IMR-90 (cell line): ENCODE results near the gene DCN. TPM values are rescaled to one million over a fixed set of nuclear protein-coding genes. Genes with fewer than 3 reads are reported as not detected.
A peak's percentile ranks its signal among the peaks of the same experiment; 100 is the strongest.

Experiments used
- ATAC-seq: fragments of 200-7000 bp; cut with Tn5 transposase; 2 replicates; pipeline ENCODE4 v1.9.1; 2020; ENCODE audit warnings: low read depth, mild to moderate bottlenecking, moderate library complexity
- BruUV-seq: library from RNA; stranded (reverse); fragments of 400-500 nt; replicated peaks from 2 replicates; lab custom pipeline; 2021; lab: Mats Ljungman, UMichigan
- CTCF ChIA-PET: fragments of 300-600 bp; formaldehyde crosslinking; extraction: SDS; loops from one replicate; lab custom pipeline; 2021; ENCODE audit warnings: antibody characterized with exemption; lab: Yijun Ruan, JAX
- POLR2A ChIA-PET: fragments of 300-600 bp; sonication (Branson Sonifier 250); formaldehyde crosslinking; loops from one replicate; lab custom pipeline; 2022; ENCODE audit warnings: antibody characterized with exemption; ENCODE audit not compliant: unreplicated experiment; lab: Charles Lee
- DNase-seq: peaks from one replicate; pipeline ENCODE4 v3.0.0; 2013
- H2AFZ ChIP-seq: replicated peaks from 2 replicates; pipeline ENCODE3; 2013; ENCODE audit warnings: low read length, mild to moderate bottlenecking; ENCODE audit not compliant: poor library complexity
- H2AK5ac ChIP-seq: 2 replicates; pipeline ENCODE4 v1.6.1; 2013; ENCODE audit warnings: low read depth, low read length, inconsistent platforms
- H2AK9ac ChIP-seq: replicated peaks from 2 replicates; pipeline ENCODE3; 2013; ENCODE audit warnings: mild to moderate bottlenecking, low read depth, low read length, moderate library complexity; ENCODE audit not compliant: poor library complexity
- H2BK120ac ChIP-seq: 2 replicates; pipeline ENCODE4 v1.6.1; 2013; ENCODE audit warnings: low read depth, low read length, inconsistent platforms
- H2BK15ac ChIP-seq: 3 replicates; pipeline ENCODE4 v1.6.1; 2013; ENCODE audit warnings: low read depth, low read length, inconsistent platforms
- H2BK20ac ChIP-seq: 2 replicates; pipeline ENCODE4 v1.6.1; 2013; ENCODE audit warnings: low read depth, mild to moderate bottlenecking, inconsistent platforms, low read length, moderate library complexity
- H2BK5ac ChIP-seq: 2 replicates; pipeline ENCODE4 v1.6.1; 2013; ENCODE audit warnings: mild to moderate bottlenecking, low read depth, low read length, inconsistent platforms; ENCODE audit not compliant: poor library complexity, severe bottlenecking
- H3K14ac ChIP-seq: replicated peaks from 2 replicates; pipeline ENCODE4 v1.6.1; 2013; ENCODE audit warnings: low read depth, low read length, inconsistent platforms
- H3K18ac ChIP-seq: 2 replicates; pipeline ENCODE4 v1.6.1; 2013; ENCODE audit warnings: low read depth, low read length, control low read depth
- H3K23ac ChIP-seq: 2 replicates; pipeline ENCODE4 v1.6.1; 2013; ENCODE audit warnings: low read depth, low read length, inconsistent platforms
- H3K27ac ChIP-seq: 2 replicates; pipeline ENCODE4 v1.5.1; 2013; ENCODE audit warnings: mild to moderate bottlenecking, control low read depth, low read length; ENCODE audit not compliant: insufficient read depth
- H3K27me3 ChIP-seq: 2 replicates; pipeline ENCODE4 v1.6.1; 2013; ENCODE audit warnings: low read length; ENCODE audit not compliant: control insufficient read depth, insufficient read depth
- H3K36me3 ChIP-seq: 2 replicates; pipeline ENCODE4 v1.6.1; 2013; ENCODE audit warnings: low read length, mixed read lengths; ENCODE audit not compliant: control insufficient read depth, insufficient read depth
- H3K4ac ChIP-seq: 2 replicates; pipeline ENCODE4 v1.6.1; 2013; ENCODE audit warnings: low read depth, low read length, inconsistent platforms
- H3K4me1 ChIP-seq: 2 replicates; pipeline ENCODE4 v1.6.1; 2013; ENCODE audit warnings: low read length, mixed read lengths; ENCODE audit not compliant: control insufficient read depth, insufficient read depth
- H3K4me2 ChIP-seq: 2 replicates; pipeline ENCODE4 v1.6.1; 2013; ENCODE audit warnings: low read depth, mild to moderate bottlenecking, control low read depth, low read length, moderate library complexity
- H3K4me3 ChIP-seq: 2 replicates; pipeline ENCODE4 v1.5.1; 2013; ENCODE audit warnings: low read depth, mild to moderate bottlenecking, control low read depth, low read length, moderate library complexity; ENCODE audit not compliant: insufficient read depth
- H3K56ac ChIP-seq: 2 replicates; pipeline ENCODE4 v1.6.1; 2013; ENCODE audit warnings: low read length, inconsistent platforms; ENCODE audit not compliant: insufficient read depth; ENCODE audit errors: extremely low read depth
- H3K79me1 ChIP-seq, 2 experiments: 2 replicates each; pipeline ENCODE4 v1.6.1; 2013; ENCODE audit warnings: low read length in 2 of 2, inconsistent platforms in 1 of 2, low read depth in 1 of 2
- H3K9ac ChIP-seq: 2 replicates; pipeline ENCODE4 v1.6.1; 2013; ENCODE audit warnings: low read depth, low read length, control low read depth
- H3K9me1 ChIP-seq: 2 replicates; pipeline ENCODE4 v1.6.1; 2013; ENCODE audit warnings: low read length, inconsistent platforms; ENCODE audit not compliant: insufficient read depth
- H3K9me3 ChIP-seq: 2 replicates; pipeline ENCODE4 v1.6.1; 2013; ENCODE audit warnings: low read length; ENCODE audit not compliant: control insufficient read depth, insufficient read depth
- H4K20me1 ChIP-seq: 2 replicates; pipeline ENCODE4 v1.6.1; 2013; ENCODE audit warnings: low read length, inconsistent platforms; ENCODE audit not compliant: insufficient read depth
- H4K5ac ChIP-seq: 2 replicates; pipeline ENCODE4 v1.6.1; 2013; ENCODE audit warnings: mild to moderate bottlenecking, low read depth, low read length, control low read depth
- H4K8ac ChIP-seq, 2 experiments: 2 replicates each; pipeline ENCODE4 v1.6.1; 2013; ENCODE audit warnings: low read depth in 2 of 2, low read length in 2 of 2, control low read depth in 1 of 2, inconsistent platforms in 1 of 2
- H4K91ac ChIP-seq: 2 replicates; pipeline ENCODE4 v1.6.1; 2013; ENCODE audit warnings: low read depth, low read length, inconsistent platforms; ENCODE audit not compliant: insufficient read depth
- MAFK ChIP-seq: IDR thresholded peaks from 2 replicates; pipeline ENCODE4 v1.6.1; 2012; ENCODE audit warnings: low read depth, low read length, improper control_type of control experiment
- MXI1 ChIP-seq: IDR thresholded peaks from 2 replicates; pipeline ENCODE4 v1.6.1; 2012; ENCODE audit warnings: low read depth, mild to moderate bottlenecking, low read length, moderate library complexity, borderline replicate concordance
- USF2 ChIP-seq: fragments of 150-350 bp; IDR thresholded peaks from 2 replicates; pipeline ENCODE4 v1.6.1; 2017; ENCODE audit warnings: mild to moderate bottlenecking, antibody characterized with exemption, low read length, low read depth
- WGBS, 2 experiments: methylation state at CpG; one replicate each; pipeline versions ENCODE4 v1.1.5 to v1.1.7; 2013; ENCODE audit warnings: missing lambda C conversion rate in 2 of 2; ENCODE audit not compliant: insufficient read length in 1 of 2; ENCODE audit errors: extremely low coverage in 2 of 2; 5-methylcytosine and 5-hydroxymethylcytosine counted together
- dilution Hi-C: fragments of 300-500 bp; cut with HindIII; formaldehyde crosslinking; loops from one replicate; pipeline ENCODE4 v1.14.3; 2018; ENCODE audit warnings: low sequenced_read_pairs; ENCODE audit not compliant: unreplicated experiment
- in situ Hi-C: fragments of 300-500 bp; cut with MboI; formaldehyde crosslinking; loops from 3 replicates; pipeline ENCODE4 v1.14.3; 2019; ENCODE audit warnings: low sequenced_read_pairs, inconsistent platforms, mixed read lengths
- intact Hi-C: fragments of 100-400 bp; cut with micrococcal nuclease; formaldehyde crosslinking; loops from 2 replicates; pipeline ENCODE4 v1.10.0; 2022
- polyA plus RNA-seq, 3 experiments: library from polyadenylated mRNA; depleted of rRNA; stranded (reverse); fragments of >200 nt; gene quantifications; 2 replicates each; pipeline ENCODE4 v1.2.3, GENCODE V29; 2012; ENCODE audit warnings: low replicate concordance in 1 of 3
- total RNA-seq: library from RNA; depleted of rRNA; stranded (reverse); fragments of >200 nt; gene quantifications from 2 replicates; pipeline ENCODE4 v1.2.3, GENCODE V29; 2012

Gene DCN
- total and polyA plus RNA-seq, 2 of the 4 experiments (the other 2 are of a cell fraction) = 241 to 965 TPM

GRCh38 chr12:91180582-91181395, 1.8 kb downstream of the DCN start:
- BruUV-seq = TSS peak; percentile 92

More at GRCh38 chr12:91180582-91181395, 1.8 kb downstream of the DCN start:
- Histone ChIP-seq H3K79me1 (peaks cover 2 to 12% of the 10 kb centered on the region in 2 experiments; a peak in 3 of 4 replicates), H4K8ac (peak overlapping the region; percentile 12 to 88; a peak in 3 of 4 replicates), H4K5ac (peak overlapping the region; percentile 90), H2BK20ac (peak overlapping the region; percentile 89), H2AFZ (no peak overlapping the region), H3K9me3 (no peaks in the 10 kb centered on the region), H2AK5ac (peak overlapping the region; percentile 89), H2AK9ac (no peak overlapping the region), H2BK120ac (peak overlapping the region; percentile 96), H3K14ac (peak overlapping the region; percentile 99), H2BK15ac (peak overlapping the region; percentile 49; the same call in 1 of the 3 replicates), H2BK5ac (peak overlapping the region; percentile 100), H3K4me3 (peak overlapping the region; percentile 94), H3K4me1 (peaks cover 13% of the 10 kb centered on the region), H3K9ac (peak overlapping the region; percentile 98), H3K18ac (peak overlapping the region; percentile 100), H4K20me1 (no peaks in the 10 kb centered on the region), H3K27ac (peak overlapping the region; percentile 99), H3K36me3 (peaks cover 15% of the 10 kb centered on the region), H3K56ac (peak overlapping the region; percentile 99), H3K9me1 (no peaks in the 10 kb centered on the region), H3K4me2 (peak overlapping the region; percentile 93), H3K23ac (peak overlapping the region; percentile 98), H3K4ac (peak overlapping the region; percentile 86), H3K27me3 (no peaks in the 10 kb centered on the region), H4K91ac (peak overlapping the region; percentile 92)
- in situ Hi-C loops = loop anchor here (5.0 kb wide), 1 partner anchor 147 kb away; no protein-coding TSS in a partner anchor
- no peak for TF ChIP-seq USF2
- no peak for TF ChIP-seq MXI1
- TF ChIP-seq MAFK = peak; percentile 40; the same call in 1 of the 2 replicates
- WGBS, 2 experiments = no CpG with 5 or more reads among the region's 4 CpGs
- ChIA-PET POLR2A (interaction anchor here (0.6 to 2.7 kb wide), 8 partner anchors 9 to 203 kb away, joined by 3 to 10 read pairs (median 4); no protein-coding TSS in a partner anchor), CTCF (interaction anchor here (0.6 to 1.2 kb wide), 4 partner anchors 14 to 174 kb away, joined by 3 to 4 read pairs (median 3); no protein-coding TSS in a partner anchor)
- DNase-seq = peak; percentile 78
- intact Hi-C loops = loop anchor here (5.0 kb wide), 1 partner anchor 62 kb away; no protein-coding TSS in a partner anchor
- dilution Hi-C loops = no loop called here
- peak; percentile 25; the same call in 1 of the 2 replicates for ATAC-seq
